DMS 273 (cell line): ENCODE data around the gene SMIM41.

Experiments
- DNase-seq: peaks from one replicate; lab custom pipeline; 2025; ENCODE audit not compliant: unreplicated experiment; lab: John Stamatoyannopoulos, UW

The SMIM41 gene

GRCh38 chr12:52079576-52080402 is at the start of gene SMIM41:
Gene SMIM41 (plus strand): TSS chr12:52079704. CDS start chr12:52079780, 76 bp downstream.
- DNase-seq: no peak

GRCh38 chr12:52032446-52032803 is 47.1 kb upstream of the SMIM41 start:
- peak; percentile 56 for DNase-seq

DNA sequence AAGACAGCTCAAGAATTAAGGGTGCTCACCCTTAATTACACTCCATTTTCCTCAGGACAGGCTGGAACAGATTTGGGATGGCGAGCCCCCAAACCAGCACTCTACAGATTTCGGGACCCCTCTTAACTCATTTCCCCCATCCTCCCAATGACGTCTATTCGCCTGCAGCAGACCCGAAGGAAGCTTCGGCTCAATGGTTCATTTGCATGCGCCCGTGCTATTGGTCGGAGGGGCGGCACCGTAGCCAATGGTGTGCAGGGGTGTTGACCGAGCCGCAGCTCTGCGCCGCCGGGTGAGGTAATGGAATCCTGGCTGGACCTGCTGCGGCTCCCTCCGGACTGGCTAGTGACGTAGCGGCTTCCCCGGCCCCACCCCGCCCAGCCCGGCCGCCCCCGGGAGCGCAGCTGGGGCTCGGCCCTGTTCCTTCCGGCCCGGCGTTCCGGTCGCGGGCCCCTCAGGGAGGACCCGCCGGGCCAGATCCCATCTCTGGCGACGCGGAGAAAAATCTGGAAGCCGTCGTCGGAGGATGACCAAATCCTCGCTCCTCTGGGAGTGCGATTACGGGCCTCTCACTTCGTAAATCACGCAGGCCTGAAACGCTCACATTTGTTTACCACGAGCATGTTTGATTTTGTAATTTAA is 46.6 kb upstream of the SMIM41 start:
- peak; percentile 95 for DNase-seq

DNA sequence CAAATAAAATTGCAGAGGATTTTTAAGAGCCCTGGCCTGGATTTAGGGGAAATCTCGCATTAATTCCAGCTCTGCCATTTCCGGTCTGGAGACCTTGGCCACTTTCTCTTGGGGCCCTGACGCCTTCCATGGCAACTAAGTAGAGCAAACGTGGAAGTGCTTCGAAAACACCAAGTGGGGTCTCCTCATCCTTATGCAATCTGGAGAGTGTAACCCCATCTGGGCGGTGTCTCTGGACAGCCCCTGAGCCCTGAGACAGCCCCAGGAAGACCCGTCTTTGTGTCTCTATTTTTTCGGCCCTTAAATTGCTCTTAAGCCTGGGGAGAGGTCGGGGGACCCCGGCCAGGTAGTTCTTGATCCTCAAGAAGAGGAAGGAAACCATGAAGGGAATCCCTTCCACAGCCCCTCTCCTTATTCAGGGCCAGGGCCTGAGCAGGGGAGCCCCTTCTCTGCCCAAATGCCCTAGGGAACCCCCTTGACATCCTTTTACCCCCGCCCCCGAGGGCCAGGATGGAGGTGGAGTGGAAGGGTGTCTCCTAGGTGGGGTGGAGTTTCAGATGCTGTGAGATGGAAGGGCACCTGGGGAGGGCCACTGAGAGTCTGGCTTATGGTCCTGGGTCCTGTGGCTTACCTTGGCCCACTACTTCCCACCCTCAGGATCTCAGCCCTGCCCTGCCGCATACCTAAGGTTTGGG is 45.9 kb upstream of the SMIM41 start:
- no peak for DNase-seq

DNA sequence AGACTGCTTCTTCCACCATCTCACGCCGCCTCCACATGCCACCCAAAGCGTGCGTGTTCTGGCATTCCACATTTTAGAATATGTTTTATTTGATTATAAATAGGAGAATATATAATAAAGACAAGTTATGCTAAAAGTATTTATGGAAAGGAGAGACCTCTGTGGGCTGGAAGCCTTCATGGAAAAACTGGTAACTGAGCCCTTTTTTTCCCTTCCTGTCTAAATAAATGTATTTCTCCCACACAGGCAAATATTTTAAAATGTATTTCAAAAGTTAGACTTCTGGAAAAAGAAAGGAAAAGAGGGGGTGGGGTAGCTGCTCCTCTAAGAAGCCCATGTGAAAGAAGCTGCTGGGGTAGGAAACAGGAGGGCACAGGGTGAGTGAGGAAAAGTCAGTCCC is 44.3 kb upstream of the SMIM41 start:
- no peak for DNase-seq

GRCh38 chr12:52035926-52036325 is 43.6 kb upstream of the SMIM41 start:
- no peak for DNase-seq

DNA sequence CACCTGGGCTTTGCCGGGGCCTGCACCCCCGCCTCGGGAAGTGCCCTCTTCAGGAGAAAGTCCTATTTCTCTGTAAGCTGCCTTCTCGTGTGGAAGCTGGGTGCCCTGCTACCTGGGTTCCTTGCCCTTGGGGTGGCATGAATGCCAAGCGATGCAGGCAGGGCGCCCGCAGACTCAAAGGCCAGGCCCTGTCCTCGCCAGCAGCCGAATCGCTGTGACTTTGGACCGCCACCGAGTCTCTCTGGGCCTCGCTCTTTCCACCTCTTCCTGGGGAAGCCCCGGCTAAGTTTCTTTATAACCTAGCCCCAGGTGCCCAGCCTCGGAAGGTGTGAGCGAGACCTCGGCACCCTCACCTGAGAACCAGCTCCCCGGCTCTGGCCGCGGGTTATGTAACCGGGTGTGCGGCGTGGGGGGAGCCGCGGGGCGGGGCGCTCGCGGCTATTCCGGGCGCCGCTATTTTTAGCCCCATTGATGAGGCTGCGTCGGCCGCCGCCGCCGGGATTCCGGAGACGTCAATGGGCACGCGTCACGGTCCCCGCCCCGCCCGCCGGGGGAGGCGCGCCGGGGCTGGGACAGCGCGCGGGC is 42.8 kb upstream of the SMIM41 start:
- DNase-seq: peak; percentile 81

DNA sequence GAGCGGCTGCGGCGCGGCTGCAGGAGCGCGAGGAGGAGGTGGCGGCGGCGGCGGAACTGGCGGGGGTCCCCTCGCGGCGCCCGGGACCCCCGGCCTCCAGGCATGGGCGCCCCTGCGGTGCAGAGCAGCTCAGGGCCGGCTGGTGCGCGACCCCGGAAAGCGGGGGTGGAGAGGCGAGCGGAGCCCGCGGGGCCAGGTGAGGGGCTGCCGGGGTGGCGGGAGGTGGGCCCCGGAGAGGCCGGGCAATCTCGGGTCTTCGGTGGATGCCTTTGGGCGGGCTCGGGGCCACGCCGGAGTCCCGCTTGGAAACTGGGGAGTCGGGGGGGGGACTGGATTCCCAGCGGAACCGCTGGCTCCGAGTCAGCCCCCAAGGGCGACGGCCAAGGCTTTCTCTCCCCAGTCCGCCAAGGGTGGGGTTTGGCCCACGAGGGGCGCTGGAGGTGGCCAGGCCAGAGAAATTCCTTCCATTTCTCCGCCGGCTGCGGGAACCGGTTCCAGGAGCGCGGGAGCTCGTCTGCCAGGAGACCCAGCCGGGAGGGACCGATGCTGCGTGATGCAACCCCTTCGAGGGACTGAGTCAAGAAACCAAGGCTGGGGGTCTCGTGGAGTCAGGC is 42.1 kb upstream of the SMIM41 start:
- DNase-seq: peak; percentile 54

DNA sequence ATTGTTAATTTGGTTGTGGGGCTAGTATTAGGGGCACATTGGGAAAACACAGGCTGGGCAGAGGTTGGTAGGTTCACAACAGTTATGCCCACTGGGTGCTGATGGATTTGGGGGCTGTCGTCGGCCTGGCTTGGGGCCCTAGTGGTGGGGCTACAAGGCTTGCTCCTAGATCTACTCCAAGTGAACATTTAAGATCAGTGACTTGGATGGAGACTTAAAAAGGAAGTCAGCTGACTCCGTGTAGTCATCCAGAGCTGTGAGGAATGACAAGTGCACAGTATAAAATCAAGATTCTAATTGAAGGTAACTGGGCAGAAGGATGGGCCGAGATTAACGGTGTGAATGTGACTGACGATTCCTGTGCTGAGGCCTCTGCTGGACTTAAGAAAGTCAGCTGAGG is 41.1 kb upstream of the SMIM41 start:
- no peak for DNase-seq

- DNase-seq: no peak
Measured at GRCh38 chr12:52041035-52041434, 38.5 kb upstream of the SMIM41 start.

GRCh38 chr12:52041695-52042123 is 37.8 kb upstream of the SMIM41 start:
- no peak for DNase-seq

DNA sequence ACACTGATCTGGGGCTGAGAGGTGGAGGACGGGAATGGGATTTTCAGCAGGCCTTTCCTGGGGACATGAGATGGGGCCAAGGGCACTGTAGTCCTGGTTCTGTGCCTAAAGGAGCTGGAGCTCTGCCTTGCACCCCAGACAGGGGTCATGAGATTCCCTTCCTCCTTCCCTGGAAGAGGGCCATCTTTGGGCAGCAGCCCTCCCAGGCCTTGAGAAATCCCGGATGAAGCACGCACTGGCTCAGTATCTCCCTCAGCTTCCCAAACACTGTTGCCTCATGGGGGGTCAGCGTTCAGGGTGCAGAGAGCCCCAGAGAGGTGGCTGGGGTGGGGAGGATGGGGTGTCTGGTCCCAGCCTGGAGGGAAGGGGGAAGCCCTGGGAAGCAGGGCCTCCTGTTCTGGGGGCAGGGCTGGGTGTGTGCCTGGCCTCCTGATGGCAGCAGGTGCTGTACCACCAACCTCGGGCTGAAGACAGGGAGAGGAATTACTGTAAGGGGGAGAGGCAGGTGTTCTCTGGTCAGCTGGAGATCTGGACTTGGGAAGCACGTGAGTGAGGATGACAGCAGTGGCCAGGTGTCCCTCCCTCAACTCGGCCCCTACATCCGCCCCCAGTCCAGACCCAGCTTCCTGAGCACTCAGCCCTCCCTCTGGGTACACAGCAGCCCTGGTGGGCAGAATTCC is 36.7 kb upstream of the SMIM41 start:
- DNase-seq: no peak

DNA sequence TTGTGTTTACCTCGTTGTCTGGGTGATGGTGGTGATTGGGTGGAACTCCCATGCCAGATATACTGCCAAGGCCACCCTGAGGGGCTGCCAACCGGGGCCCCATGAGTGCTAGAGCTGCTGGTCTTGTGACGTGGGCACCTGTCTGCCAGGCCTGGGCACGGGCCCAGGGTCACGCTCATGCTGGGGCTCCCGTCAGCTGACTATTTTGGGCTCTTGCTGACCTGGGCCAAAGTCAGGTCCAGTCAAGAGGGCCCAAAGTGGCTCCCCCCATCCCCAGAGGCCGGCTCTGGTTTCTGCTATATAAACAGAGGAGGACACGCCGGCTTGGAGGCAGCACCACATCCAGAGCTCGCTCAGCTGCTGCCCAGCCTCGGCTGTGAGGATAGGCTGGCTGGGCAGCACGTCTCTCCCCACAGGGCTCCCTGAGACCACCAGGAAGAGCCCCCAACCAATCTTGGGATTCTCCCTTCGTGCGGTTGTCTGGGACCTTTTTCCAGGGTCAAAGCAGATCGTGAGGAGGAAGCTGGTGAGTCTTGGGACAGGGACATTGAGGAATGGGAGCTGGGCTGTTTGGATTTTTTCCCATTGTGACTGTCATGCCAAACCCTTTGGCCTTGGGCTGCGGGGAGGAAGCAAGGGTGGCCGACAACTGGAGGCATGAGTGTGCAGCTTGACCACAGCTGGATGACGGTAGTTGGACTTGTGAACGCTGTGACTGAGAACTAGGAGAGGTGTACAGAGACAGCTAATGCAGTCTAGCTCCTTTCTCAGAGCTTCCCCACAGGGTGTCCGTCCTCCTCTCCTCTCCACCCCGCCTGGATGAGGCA is 35.9 kb upstream of the SMIM41 start:
- no peak for DNase-seq

DNA sequence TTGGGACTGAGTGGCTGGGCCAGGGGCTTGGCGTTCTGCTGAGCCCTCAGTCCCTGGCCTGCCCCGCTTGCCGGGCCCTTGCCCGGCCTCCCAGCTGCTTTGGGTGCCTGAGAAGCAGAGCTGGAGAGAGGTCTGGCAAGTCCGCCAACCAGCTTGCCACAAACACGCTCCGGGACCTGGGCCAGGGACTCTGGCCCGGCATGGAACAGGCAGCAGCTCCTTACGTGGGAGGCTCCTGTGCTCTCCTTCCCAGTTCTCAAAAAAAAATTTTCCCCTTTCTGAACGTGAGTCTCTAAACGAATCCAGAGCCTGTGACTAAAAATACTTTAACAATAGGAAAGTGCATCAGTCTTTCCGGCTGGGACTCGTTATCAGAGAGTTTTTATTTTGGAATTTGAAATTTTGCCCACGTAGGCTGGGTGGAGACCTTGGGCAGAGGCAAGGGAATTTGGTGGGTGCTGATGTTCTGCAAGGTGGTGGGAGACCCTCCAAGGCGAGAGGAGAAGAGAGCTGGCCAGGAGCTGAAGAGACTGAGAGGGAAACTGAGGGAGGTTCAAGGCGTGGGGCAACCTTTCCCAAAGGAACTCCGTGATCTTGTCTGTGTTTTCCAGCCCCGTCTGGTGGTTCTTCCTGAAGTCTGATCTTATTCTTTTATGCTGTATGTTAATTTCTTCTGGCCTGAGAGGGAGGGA is 35.1 kb upstream of the SMIM41 start:
- peak; percentile 37 for DNase-seq

GRCh38 chr12:52045794-52046199 is 33.7 kb upstream of the SMIM41 start:
- DNase-seq: no peak

DNA sequence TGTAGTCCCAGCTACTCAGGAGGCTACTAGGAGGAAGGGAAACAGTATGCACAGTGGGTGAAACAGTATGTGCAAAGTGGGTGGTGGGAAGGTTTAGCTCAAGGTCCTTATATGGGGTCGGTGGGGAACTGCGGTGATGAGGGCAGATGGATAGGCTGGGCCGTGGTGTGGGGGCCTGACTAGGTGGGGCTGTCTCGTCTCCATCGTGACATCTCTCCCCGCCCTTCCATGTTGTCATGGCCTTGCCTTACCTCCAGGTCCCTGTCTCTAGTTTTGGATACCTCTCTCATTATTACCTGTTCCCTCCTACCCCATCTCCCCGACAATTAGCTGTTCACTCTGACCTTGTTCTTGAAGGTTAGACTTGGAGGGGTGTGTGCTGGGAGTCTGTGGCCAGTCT is 32.6 kb upstream of the SMIM41 start:
- no peak for DNase-seq

- DNase-seq: no peak
Measured at GRCh38 chr12:52049286-52049685, 30.2 kb upstream of the SMIM41 start.

GRCh38 chr12:52049688-52050087 is 29.8 kb upstream of the SMIM41 start:
- no peak for DNase-seq

GRCh38 chr12:52050116-52050757 is 29.3 kb upstream of the SMIM41 start:
- no peak for DNase-seq
